Tibial nerve (tissue), 4 donors: ENCODE measurements around the gene FAM222A.

Source experiments
- CTCF ChIP-seq, 5 experiments: fragments of 200-600 bp in 3 of 5; fragments of 450-650 bp in 2 of 5; sonication (generic) in 3 of 5; IDR thresholded peaks; one replicate each; pipeline ENCODE4 v1.5.1; 2016 to 2019; ENCODE audit warnings: antibody characterized with exemption in 5 of 5, mild to moderate bottlenecking in 3 of 5, moderate library complexity in 2 of 5
- EP300 ChIP-seq, 2 donors: sonication (generic); formaldehyde crosslinking; IDR thresholded peaks; one replicate each; pipeline ENCODE4 v1.6.1; 2017; ENCODE audit warnings: antibody characterized with exemption in 2 of 2, mild to moderate bottlenecking in 1 of 2
- POLR2A ChIP-seq, 2 donors: fragments of 450-650 bp; IDR thresholded peaks; one replicate each; pipeline ENCODE4 v1.6.1; 2017; ENCODE audit warnings: antibody characterized with exemption in 2 of 2, mild to moderate bottlenecking in 2 of 2, moderate library complexity in 2 of 2

GRCh38 chr12:109673884-109674283 lies 39.7 kb upstream of the FAM222A start:
- TF ChIP-seq CTCF (IDR thresholded peaks at IDR 0.05) = no peak
- TF ChIP-seq POLR2A (IDR thresholded peaks at IDR 0.05) = no peak
- TF ChIP-seq EP300 (IDR thresholded peaks at IDR 0.05) = no peak
